AG04449 (cell line): Measurements from ENCODE around the gene PSMB9.

ENCODE experiments used
- CTCF ChIA-PET: fragments of 350-600 bp; formaldehyde crosslinking; extraction: SDS; loops from one replicate; lab custom pipeline; 2021; ENCODE audit warnings: antibody characterized with exemption; lab: Yijun Ruan, JAX
- POLR2A ChIA-PET: fragments of 400-600, 350-600 bp; formaldehyde crosslinking; extraction: SDS; loops from one replicate; lab custom pipeline; 2020; ENCODE audit warnings: antibody characterized with exemption, inconsistent platforms; lab: Yijun Ruan, JAX
- DNase-seq: peaks from one replicate; pipeline ENCODE4 v3.0.0-alpha.2; 2010; ENCODE audit warnings: low read depth, low spot score
- H3K4me3 ChIP-seq: 2 replicates; pipeline ENCODE4 v1.5.1; 2011; ENCODE audit warnings: low read depth, mild to moderate bottlenecking, control low read depth, low read length
- CTCF ChIP-seq: IDR thresholded peaks from one replicate; pipeline ENCODE4 v1.5.1; 2011; ENCODE audit warnings: mild to moderate bottlenecking, moderate library complexity, low read length, control low read depth, inconsistent platforms; ENCODE audit not compliant: insufficient read depth; ENCODE audit errors: missing control alignments

The PSMB9 gene

DNA sequence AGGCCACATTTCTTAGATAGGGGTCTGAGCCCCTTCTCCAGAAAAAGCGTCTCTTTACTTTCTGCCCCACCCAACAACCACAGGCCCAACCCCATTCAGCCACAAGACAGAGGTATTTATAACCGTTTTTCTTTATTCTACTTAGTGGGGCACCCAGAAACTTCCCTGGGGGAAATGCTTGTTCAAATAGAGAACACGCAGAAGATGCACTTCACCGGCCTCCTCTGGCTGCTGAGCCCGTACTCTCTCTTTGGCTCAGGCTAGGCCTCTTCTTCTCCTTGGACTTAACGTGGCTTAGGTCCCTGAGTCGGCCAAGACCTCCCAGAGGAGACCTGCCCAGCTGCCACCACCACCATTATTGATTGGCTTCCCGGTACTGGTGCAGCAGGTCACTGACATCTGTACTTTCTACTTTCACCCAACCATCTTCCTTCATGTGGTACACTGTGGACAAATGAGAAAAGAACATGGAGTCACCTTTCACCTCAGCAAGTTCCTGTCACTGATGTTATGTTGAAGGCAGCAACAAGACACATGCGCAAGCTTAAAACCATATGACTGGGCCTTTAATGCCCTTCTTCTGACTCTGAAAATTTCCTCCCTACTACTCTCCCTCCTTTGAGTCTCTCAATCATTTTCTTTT lies 13.3 kb upstream of the PSMB9 start:
- no peak for DNase-seq
- H3K4me3 ChIP-seq: no peak overlapping the region
- POLR2A ChIA-PET: no interaction called here
- CTCF ChIA-PET: interaction anchor here (1.1 to 11.4 kb wide), 8 partner anchors 9 to 144 kb away, joined by 3 to 402 read pairs (median 48); partner anchors contain the start of genes HLA-DMA, PSMB9 and TAP1
- TF ChIP-seq CTCF: no peak

- TF ChIP-seq CTCF: no peak
- POLR2A ChIA-PET: no interaction called here
- CTCF ChIA-PET: interaction anchor here (0.9 to 11.4 kb wide), 9 partner anchors 9 to 429 kb away, joined by 3 to 402 read pairs (median 4); partner anchors contain the start of genes HLA-DMA, PSMB9 and TAP1
- DNase-seq: no peak
- H3K4me3 ChIP-seq: no peak overlapping the region
Measured at GRCh38 chr6:32842021-32842650, 11.9 kb upstream of the PSMB9 start.

GRCh38 chr6:32842690-32843089 lies 11.3 kb upstream of the PSMB9 start:
- no peak for TF ChIP-seq CTCF
- POLR2A ChIA-PET: no interaction called here
- no peak for DNase-seq
- CTCF ChIA-PET: interaction anchor here (0.9 to 11.4 kb wide), 7 partner anchors 12 to 429 kb away, joined by 3 to 402 read pairs (median 6); partner anchors contain the start of genes HLA-DMA, PSMB9 and TAP1
- H3K4me3 ChIP-seq: peak overlapping the region; percentile 76; the same call in 1 of the 2 replicates

- POLR2A ChIA-PET: no interaction called here
- CTCF ChIA-PET: interaction anchor here (2.2 to 11.4 kb wide), 3 partner anchors 14 to 31 kb away, joined by 6 to 402 read pairs (median 313); partner anchors contain the start of genes PSMB9 and TAP1
- no peak for TF ChIP-seq CTCF
- no peak for DNase-seq
- H3K4me3 ChIP-seq: peak overlapping the region; percentile 76
Measured at GRCh38 chr6:32843331-32843978, 10.5 kb upstream of the PSMB9 start.

DNA sequence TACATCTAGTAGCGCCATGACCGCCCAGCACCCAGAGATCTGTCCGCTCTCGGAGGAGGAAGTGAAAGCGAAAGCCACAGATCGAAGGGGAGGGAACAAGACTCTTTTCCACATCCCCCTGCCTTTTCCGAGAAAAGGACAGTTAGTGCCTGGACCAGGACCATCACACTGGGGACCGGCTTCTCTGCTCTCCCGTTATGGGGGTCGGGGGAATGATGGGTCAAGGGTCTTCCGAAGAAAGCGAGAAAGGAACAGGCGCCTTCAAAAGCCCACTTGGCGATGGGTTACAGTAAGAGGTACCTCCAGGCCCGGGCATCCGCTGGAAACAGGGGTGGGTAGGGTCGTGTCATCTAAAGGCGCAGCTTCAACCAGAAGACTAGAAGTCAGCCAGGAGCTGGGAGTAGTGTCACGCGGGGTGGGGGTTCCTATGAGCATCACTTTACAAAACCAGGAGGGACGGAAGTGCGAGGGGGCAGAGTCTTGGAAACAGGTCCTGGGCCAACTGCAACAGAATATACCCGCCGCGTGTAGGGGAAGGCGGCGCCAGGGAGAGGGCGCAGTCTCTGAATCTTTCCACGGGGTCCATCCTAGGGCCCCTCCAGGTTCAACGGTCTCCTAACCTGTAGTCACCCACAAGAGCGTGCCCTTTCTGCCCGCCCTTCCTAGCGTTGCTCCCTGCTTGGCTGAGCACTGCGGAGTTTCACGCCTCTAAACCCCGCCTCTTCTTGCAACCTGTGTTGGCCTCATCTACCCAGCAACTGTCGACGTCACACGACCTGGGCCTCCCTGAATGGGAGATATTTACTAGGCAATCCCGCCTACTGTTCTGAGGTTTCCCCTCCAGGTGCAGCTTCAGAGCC lies 9.8 kb upstream of the PSMB9 start, which contains the start of gene PSMB8:
Gene PSMB8, minus strand, starts transcription at position 69 of the 860 bp plus-strand sequence. Its CDS starts 51 bp downstream, at position 18.
- ChIA-PET POLR2A (interaction anchor here (1.0 to 1.6 kb wide), 2 partner anchors 9 to 128 kb away, joined by 4 read pairs; partner anchors contain the start of genes PSMB9 and TAP1), CTCF (interaction anchor here (1.0 to 11.4 kb wide), 6 partner anchors 11 to 285 kb away, joined by 3 to 402 read pairs (median 6); partner anchors contain the start of genes PSMB9 and TAP1)
- DNase-seq: no peak
- peak; percentile 1 for TF ChIP-seq CTCF
- H3K4me3 ChIP-seq: peak within 1 kb of the TSS; percentile 76
